ENCODE measurements around the gene DLGAP1. TPM values are rescaled to one million over a fixed set of nuclear protein-coding genes. Genes with fewer than 3 reads are reported as not detected.

The DLGAP1 gene
- total RNA-seq, 1 donor from 2014 or later = 5.4 TPM

DNA sequence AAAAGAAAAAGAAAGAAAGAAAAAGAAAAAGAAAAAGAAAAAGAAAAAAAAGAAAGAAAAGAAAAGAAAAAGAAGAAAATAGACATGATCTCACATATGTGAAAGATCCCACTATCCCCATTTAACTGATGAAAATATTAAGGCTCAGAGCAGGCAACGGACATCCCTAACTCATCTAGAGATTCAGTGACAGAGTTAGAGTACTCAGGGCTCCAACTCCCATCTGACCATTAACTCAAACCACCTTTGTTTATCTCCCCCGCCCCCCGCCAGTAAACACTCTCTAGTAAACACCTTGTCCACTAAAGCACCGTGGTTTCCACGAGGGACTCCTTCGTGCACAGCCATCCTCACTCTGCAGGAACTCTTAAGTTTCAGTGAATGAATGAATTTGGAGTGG, 862.2 kb downstream of the DLGAP1 start:
- no peak for TF ChIP-seq CTCF (IDR thresholded peaks at IDR 0.05)
- no peak for DNase-seq
- Histone ChIP-seq H3K4me1 (peaks cover 46% of the 10 kb centered on the region), H3K9me3 (no peaks in the 10 kb centered on the region), H3K27me3 (no peaks in the 10 kb centered on the region), H3K4me3 (no peak overlapping the region), H3K27ac (peak overlapping the region; percentile 98), H3K36me3 (no peaks in the 10 kb centered on the region)
- ATAC-seq = no peak
- intact Hi-C loops (cut with DNase I) = loop anchor here (10.0 kb wide), 1 partner anchor 72 kb away; no protein-coding TSS in a partner anchor

GRCh38 chr18:3590096-3590630, 864.9 kb downstream of the DLGAP1 start:
- Histone ChIP-seq H3K36me3 (no peaks in the 10 kb centered on the region), H3K4me1 (peaks cover 27% of the 10 kb centered on the region), H3K27me3 (no peaks in the 10 kb centered on the region), H3K27ac (no peak overlapping the region), H3K9me3 (no peaks in the 10 kb centered on the region), H3K4me3 (no peak overlapping the region)
- TF ChIP-seq CTCF (IDR thresholded peaks at IDR 0.05) = no peak
- intact Hi-C loops (cut with DNase I) = loop anchor here (10.0 kb wide), 1 partner anchor 75 kb away; no protein-coding TSS in a partner anchor
- no peak for ATAC-seq
- DNase-seq = no peak

GRCh38 chr18:3585656-3586509, 869.2 kb downstream of the DLGAP1 start:
- peak; percentile 89 for DNase-seq
- peak; percentile 76 for TF ChIP-seq CTCF (IDR thresholded peaks at IDR 0.05)
- Histone ChIP-seq H3K27ac (no peak overlapping the region), H3K27me3 (no peaks in the 10 kb centered on the region), H3K9me3 (no peaks in the 10 kb centered on the region), H3K4me3 (no peak overlapping the region), H3K4me1 (peaks cover 8% of the 10 kb centered on the region), H3K36me3 (no peaks in the 10 kb centered on the region)
- peak; percentile 98 for ATAC-seq
- intact Hi-C loops (cut with DNase I) = no loop called here

GRCh38 chr18:3584897-3585460, 870.1 kb downstream of the DLGAP1 start:
- DNase-seq (no peak), ATAC-seq (no peak)
- Histone ChIP-seq H3K9me3 (no peaks in the 10 kb centered on the region), H3K36me3 (no peaks in the 10 kb centered on the region), H3K4me3 (no peak overlapping the region), H3K27ac (no peak overlapping the region), H3K27me3 (no peaks in the 10 kb centered on the region), H3K4me1 (peaks cover 8% of the 10 kb centered on the region)
- no peak for TF ChIP-seq CTCF (IDR thresholded peaks at IDR 0.05)
- intact Hi-C loops (cut with DNase I) = no loop called here

DNA sequence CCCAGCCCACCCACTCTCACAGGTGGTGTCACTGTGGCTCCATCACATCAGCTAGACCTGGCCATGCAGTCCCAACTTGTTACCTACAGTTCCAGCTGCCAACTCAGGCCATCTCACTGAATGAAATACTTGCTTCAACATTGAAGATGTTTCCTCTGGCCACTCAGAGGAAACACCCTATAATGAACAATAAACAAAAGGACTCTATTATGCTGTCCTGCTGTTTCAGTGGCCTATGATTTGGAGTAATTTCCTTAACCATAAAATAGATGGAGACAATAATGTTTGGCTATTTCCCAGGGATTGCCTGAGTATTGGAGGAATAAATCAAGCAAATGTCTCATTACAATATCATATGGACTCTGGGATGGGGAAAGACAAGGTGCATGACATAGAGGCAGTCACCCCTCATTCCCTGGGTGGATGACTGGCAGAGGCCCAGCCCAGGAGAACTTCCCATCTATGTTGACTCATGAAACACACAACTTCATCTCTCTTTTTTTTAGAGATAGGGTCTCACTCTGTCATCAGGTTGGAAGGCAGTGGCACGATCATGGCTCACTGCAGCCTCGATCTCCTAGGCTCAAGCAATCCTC, 870.7 kb downstream of the DLGAP1 start:
- intact Hi-C loops (cut with DNase I) = no loop called here
- DNase-seq = no peak

More for the DNA sequence above, 870.7 kb downstream of the DLGAP1 start:
- TF ChIP-seq CTCF (IDR thresholded peaks at IDR 0.05) = no peak
- Histone ChIP-seq H3K9me3 (no peaks in the 10 kb centered on the region), H3K4me1 (peaks cover 8% of the 10 kb centered on the region), H3K27me3 (no peaks in the 10 kb centered on the region), H3K4me3 (no peak overlapping the region), H3K27ac (no peak overlapping the region), H3K36me3 (no peaks in the 10 kb centered on the region)
- no peak for ATAC-seq
